A549 (cell line): ENCODE data around the gene CCR9. TPM values are rescaled to one million over a fixed set of nuclear protein-coding genes. Genes with fewer than 3 reads are reported as not detected.

ENCODE experiments used
- ATAC-seq, 2 experiments: fragments of 200-7000 bp in 1 of 2; fragments of >200 bp in 1 of 2; cut with Nextera tagmentation in 1 of 2; cut with Tn5 transposase in 1 of 2; 3 replicates each; pipeline versions ENCODE4 v1.8.0 to v1.9.1; 2018 to 2020; ENCODE audit warnings: mild to moderate bottlenecking in 1 of 2, moderate library complexity in 1 of 2
- CTCF ChIA-PET: fragments of 300-600 bp; sonication (Branson Sonifier 250); formaldehyde crosslinking; extraction: SDS; loops from one replicate; lab custom pipeline; 2021; ENCODE audit warnings: antibody characterized with exemption, inconsistent platforms; lab: Yijun Ruan, JAX
- POLR2A ChIA-PET: fragments of 350-600 bp; formaldehyde crosslinking; extraction: SDS; loops from one replicate; lab custom pipeline; 2021; ENCODE audit warnings: antibody characterized with exemption, inconsistent platforms; lab: Yijun Ruan, JAX
- DNase-seq, 2 experiments: peaks; one replicate each; pipeline versions ENCODE4 v3.0.0 to v3.0.0-alpha.2; 2011 to 2016; ENCODE audit warnings: low read depth in 1 of 2, low spot score in 1 of 2
- FAIRE-seq: peaks from 2 replicates; lab custom pipeline; 2011; peaks lifted over from hg19 to GRCh38; lab: Jason Lieb, UNC
- H3K27ac ChIP-seq, 2 experiments: fragments of >200 bp; sonication (Bioruptor Twin); formaldehyde crosslinking; 3 replicates each; pipeline ENCODE4 v1.5.1; 2016 to 2017
- H3K4me1 ChIP-seq: fragments of >200 bp; sonication (Bioruptor Twin); formaldehyde crosslinking; 3 replicates; pipeline ENCODE4 v1.6.1; 2016
- H3K4me2 ChIP-seq: fragments of >200 bp; sonication (Bioruptor Twin); formaldehyde crosslinking; 3 replicates; pipeline ENCODE4 v1.6.1; 2016
- H3K4me3 ChIP-seq: fragments of >200 bp; sonication (Bioruptor Twin); formaldehyde crosslinking; 3 replicates; pipeline ENCODE4 v1.5.1; 2016
- H3K9me3 ChIP-seq: fragments of >200 bp; sonication (Bioruptor Twin); formaldehyde crosslinking; 3 replicates; pipeline ENCODE4 v1.6.1; 2016
- BHLHE40 ChIP-seq: IDR thresholded peaks from 2 replicates; pipeline ENCODE4 v1.6.1; 2012; ENCODE audit warnings: low read depth, low read length, inconsistent platforms
- CBX2 ChIP-seq: fragments of 200-600 bp; sonication (generic); IDR thresholded peaks from 2 replicates; pipeline ENCODE4 v1.6.1; 2016; ENCODE audit warnings: low read depth, mild to moderate bottlenecking, borderline replicate concordance
- CHD2 ChIP-seq: fragments of 150-350 bp; IDR thresholded peaks from 2 replicates; pipeline ENCODE4 v1.6.1; 2014; ENCODE audit warnings: low read length; ENCODE audit not compliant: partially characterized antibody
- EHMT2 ChIP-seq: fragments of 200-600 bp; sonication (generic); IDR thresholded peaks from 2 replicates; pipeline ENCODE4 v1.6.1; 2016; ENCODE audit warnings: antibody characterized with exemption, low read depth, mild to moderate bottlenecking, moderate library complexity
- HEYL ChIP-seq: fragments of 250-450 bp; sonication (Bioruptor Pico); IDR thresholded peaks from 2 replicates; pipeline ENCODE4 v1.8.0; 2021; ENCODE audit warnings: mild to moderate bottlenecking, moderate library complexity
- HOXA7 ChIP-seq: fragments of 250-450 bp; sonication (Bioruptor Pico); IDR thresholded peaks from 2 replicates; pipeline ENCODE4 v1.5.0; 2020; ENCODE audit warnings: mild to moderate bottlenecking, moderate library complexity
- HOXB5 ChIP-seq: fragments of 250-450 bp; sonication (Bioruptor Pico); IDR thresholded peaks from 2 replicates; pipeline ENCODE4 v1.5.0; 2020; ENCODE audit warnings: mild to moderate bottlenecking, moderate library complexity
- KDM5A ChIP-seq: fragments of 200-600 bp; sonication (generic); IDR thresholded peaks from 2 replicates; pipeline ENCODE4 v1.6.1; 2016; ENCODE audit warnings: antibody characterized with exemption, mild to moderate bottlenecking
- MAFK ChIP-seq: fragments of 450-650 bp; IDR thresholded peaks from 2 replicates; pipeline ENCODE4 v1.6.1; 2014; ENCODE audit not compliant: partially characterized antibody
- MYC ChIP-seq: IDR thresholded peaks from 2 replicates; pipeline ENCODE4 v1.6.1; 2012; ENCODE audit warnings: mild to moderate bottlenecking, inconsistent platforms, low read length, improper control_type of control experiment, borderline replicate concordance
- NFE2L2 ChIP-seq: fragments of 150-350 bp; conservative IDR thresholded peaks from 2 replicates; pipeline ENCODE4 v1.6.1; 2014; ENCODE audit warnings: low read length
- NPAS2 ChIP-seq: fragments of 250-450 bp; sonication (Bioruptor Pico); IDR thresholded peaks from 2 replicates; pipeline ENCODE4 v1.8.0; 2022; ENCODE audit warnings: mild to moderate bottlenecking, moderate library complexity, borderline replicate concordance
- NR3C1 ChIP-seq: fragments of >200 bp; sonication (Bioruptor Twin); formaldehyde crosslinking; IDR thresholded peaks from 3 replicates; pipeline ENCODE4 v1.6.1; 2017
- RARB ChIP-seq: fragments of 250-450 bp; sonication (Bioruptor Pico); IDR thresholded peaks from 2 replicates; pipeline ENCODE4 v1.8.0; 2021; ENCODE audit warnings: mild to moderate bottlenecking, moderate library complexity
- SMC3 ChIP-seq: fragments of >200 bp; sonication (Bioruptor Twin); formaldehyde crosslinking; IDR thresholded peaks from 3 replicates; pipeline ENCODE4 v1.6.1; 2018; ENCODE audit warnings: inconsistent platforms
- ZC3H11A ChIP-seq: fragments of 450-650 bp; IDR thresholded peaks from 2 replicates; pipeline ENCODE4 v1.6.1; 2014; ENCODE audit warnings: antibody characterized with exemption, mild to moderate bottlenecking
- WGBS: methylation state at CpG from one replicate; pipeline ENCODE4 v1.1.6; 2017; ENCODE audit errors: missing lambda C conversion rate; 5-methylcytosine and 5-hydroxymethylcytosine counted together
- polyA plus RNA-seq, 4 experiments: library from polyadenylated mRNA; depleted of rRNA in 3 of 4; stranded (reverse); fragments of >200 nt; fragmentation: RNase III in 1 of 4; extraction: RNeasy Plus Mini Kit Qiagen cat#74134 plus additional on column Dnase treatment in 1 of 4; gene quantifications; 2 replicates in 3 of 4; 3 replicates in 1 of 4; pipeline ENCODE4 v1.2.3, GENCODE V29; 2011 to 2017
- TF ChIP-seq, protein P1 (sequence below): IDR thresholded peaks from 2 replicates; pipeline ENCODE4 v1.6.1; 2012
- TF ChIP-seq, protein P2 (sequence below): fragments of >200 bp; sonication (Bioruptor Twin); formaldehyde crosslinking; IDR thresholded peaks from 3 replicates; pipeline ENCODE4 v1.6.1; 2016
- TF ChIP-seq, protein P3 (sequence below): IDR thresholded peaks from 2 replicates; pipeline ENCODE4 v1.6.1; 2012; ENCODE audit warnings: low read depth, borderline replicate concordance
- TF ChIP-seq, protein P4 (sequence below): fragments of 150-350 bp; IDR thresholded peaks from 2 replicates; pipeline ENCODE4 v1.6.1; 2014; ENCODE audit warnings: low read depth, mild to moderate bottlenecking, low read length
- TF ChIP-seq, protein P5 (sequence below): fragments of >200 bp; sonication (Bioruptor Twin); formaldehyde crosslinking; IDR thresholded peaks from 3 replicates; pipeline ENCODE4 v1.5.1; 2016

CCR9 gene
- polyA plus RNA-seq, 2 of the 4 experiments (the other 2 are of a cell fraction), result not detected

DNA sequence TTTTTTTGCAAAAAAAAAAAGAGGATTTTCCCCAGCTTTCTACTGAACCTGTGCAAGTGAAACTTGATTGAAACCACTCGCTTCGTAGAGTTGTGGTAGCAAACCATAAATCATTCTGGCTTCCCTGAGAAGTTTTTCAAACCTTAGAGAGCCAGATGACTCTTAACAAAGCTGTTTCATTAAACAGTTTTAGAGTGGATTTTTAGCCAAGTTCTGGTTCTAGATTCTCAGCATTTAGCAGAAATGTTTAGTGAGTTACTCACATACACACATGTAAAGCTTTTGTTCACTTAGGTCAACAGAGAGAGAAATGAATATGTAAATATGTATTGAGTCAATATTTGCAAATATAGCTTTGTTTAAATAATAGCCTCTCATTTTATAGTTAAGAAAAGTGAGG, 18.1 kb upstream of the CCR9 start:
- ATAC-seq, result no peak
- Histone ChIP-seq H3K4me3 (no peak overlapping the region), H3K27ac (no peak overlapping the region)
- no peak for DNase-seq
- TF ChIP-seq HOXA7 (CRISPR knock-in tag) (no peak), ZC3H11A (no peak), MYC (no peak), CBX2 (no peak), CHD2 (no peak), BHLHE40 (no peak), EHMT2 (no peak), HEYL (CRISPR knock-in tag) (no peak), KDM5A (no peak)
- TF ChIP-seq, protein P1, sequence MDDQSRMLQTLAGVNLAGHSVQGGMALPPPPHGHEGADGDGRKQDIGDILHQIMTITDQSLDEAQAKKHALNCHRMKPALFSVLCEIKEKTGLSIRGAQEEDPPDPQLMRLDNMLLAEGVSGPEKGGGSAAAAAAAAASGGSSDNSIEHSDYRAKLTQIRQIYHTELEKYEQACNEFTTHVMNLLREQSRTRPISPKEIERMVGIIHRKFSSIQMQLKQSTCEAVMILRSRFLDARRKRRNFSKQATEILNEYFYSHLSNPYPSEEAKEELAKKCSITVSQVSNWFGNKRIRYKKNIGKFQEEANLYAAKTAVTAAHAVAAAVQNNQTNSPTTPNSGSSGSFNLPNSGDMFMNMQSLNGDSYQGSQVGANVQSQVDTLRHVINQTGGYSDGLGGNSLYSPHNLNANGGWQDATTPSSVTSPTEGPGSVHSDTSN, result no peak
- TF ChIP-seq, protein P2, sequence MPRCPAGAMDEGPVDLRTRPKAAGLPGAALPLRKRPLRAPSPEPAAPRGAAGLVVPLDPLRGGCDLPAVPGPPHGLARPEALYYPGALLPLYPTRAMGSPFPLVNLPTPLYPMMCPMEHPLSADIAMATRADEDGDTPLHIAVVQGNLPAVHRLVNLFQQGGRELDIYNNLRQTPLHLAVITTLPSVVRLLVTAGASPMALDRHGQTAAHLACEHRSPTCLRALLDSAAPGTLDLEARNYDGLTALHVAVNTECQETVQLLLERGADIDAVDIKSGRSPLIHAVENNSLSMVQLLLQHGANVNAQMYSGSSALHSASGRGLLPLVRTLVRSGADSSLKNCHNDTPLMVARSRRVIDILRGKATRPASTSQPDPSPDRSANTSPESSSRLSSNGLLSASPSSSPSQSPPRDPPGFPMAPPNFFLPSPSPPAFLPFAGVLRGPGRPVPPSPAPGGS, result no peak
- TF ChIP-seq, protein P3, sequence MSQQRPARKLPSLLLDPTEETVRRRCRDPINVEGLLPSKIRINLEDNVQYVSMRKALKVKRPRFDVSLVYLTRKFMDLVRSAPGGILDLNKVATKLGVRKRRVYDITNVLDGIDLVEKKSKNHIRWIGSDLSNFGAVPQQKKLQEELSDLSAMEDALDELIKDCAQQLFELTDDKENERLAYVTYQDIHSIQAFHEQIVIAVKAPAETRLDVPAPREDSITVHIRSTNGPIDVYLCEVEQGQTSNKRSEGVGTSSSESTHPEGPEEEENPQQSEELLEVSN, result no peak
- TF ChIP-seq, protein P4, sequence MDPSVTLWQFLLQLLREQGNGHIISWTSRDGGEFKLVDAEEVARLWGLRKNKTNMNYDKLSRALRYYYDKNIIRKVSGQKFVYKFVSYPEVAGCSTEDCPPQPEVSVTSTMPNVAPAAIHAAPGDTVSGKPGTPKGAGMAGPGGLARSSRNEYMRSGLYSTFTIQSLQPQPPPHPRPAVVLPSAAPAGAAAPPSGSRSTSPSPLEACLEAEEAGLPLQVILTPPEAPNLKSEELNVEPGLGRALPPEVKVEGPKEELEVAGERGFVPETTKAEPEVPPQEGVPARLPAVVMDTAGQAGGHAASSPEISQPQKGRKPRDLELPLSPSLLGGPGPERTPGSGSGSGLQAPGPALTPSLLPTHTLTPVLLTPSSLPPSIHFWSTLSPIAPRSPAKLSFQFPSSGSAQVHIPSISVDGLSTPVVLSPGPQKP, result no peak
- TF ChIP-seq, all 56 proteins: peak for 0
- CTCF ChIA-PET, result no interaction called here
- POLR2A ChIA-PET, result no interaction called here
- peaks cover 4% of the 10 kb centered on the region; the same call in 1 of the 3 replicates for H3K9me3 ChIP-seq
- no peak overlapping the region for H3K4me2 ChIP-seq
- FAIRE-seq, result no peak
- 85% methylated on average over 2 of the region's 2 CpGs for WGBS
- no peaks in the 10 kb centered on the region for H3K4me1 ChIP-seq

DNA sequence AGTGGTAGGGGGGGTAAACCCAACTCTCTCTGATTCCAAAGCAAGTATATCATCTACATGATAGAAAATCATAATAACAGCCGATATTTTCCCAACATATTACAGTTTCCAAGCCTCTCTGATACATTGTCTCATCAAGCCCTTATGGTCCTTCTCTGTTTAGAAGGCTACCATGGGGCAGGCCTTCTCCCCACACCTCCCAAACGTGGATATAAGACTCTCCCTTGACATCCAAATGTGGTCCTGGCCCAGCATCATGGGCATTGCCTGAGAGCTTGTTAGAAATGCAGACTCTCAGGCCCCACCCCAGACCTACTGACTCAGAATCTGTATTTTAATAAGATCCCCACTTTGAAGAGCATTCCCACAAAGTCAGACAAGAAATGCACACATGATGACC, 17.7 kb upstream of the CCR9 start:
- ATAC-seq, result no peak
- Histone ChIP-seq H3K27ac (no peak overlapping the region), H3K9me3 (peaks cover 2% of the 10 kb centered on the region; the same call in 1 of the 3 replicates)
- TF ChIP-seq ZC3H11A, result no peak
- TF ChIP-seq, all 56 proteins: peak for 0
- FAIRE-seq (no peak), DNase-seq (no peak)
- ChIA-PET POLR2A (no interaction called here), CTCF (no interaction called here)
- no peak overlapping the region for H3K4me2 ChIP-seq
- H3K4me3 ChIP-seq, result no peak overlapping the region
- H3K4me1 ChIP-seq, result no peaks in the 10 kb centered on the region
- 15% methylated on average over 2 of the region's 2 CpGs for WGBS

DNA sequence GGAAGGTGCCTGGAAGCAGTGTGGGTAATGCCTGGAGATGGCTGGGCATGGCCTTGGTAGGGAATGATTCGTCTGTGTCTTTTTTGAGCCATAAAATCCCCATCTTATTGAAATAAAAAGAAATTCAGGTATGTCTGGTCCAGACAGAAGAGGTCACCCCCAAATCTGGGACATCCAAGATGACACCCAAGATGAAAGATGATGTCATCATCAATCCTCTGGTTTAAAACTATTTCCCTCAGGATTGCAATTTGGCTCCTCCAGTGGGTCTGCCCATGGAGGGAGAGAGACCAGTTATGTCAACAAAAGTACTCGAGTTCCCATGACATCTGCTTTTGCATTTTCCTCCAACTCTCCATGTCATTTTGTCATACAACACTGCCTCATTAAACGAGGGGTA, 16.7 kb upstream of the CCR9 start:
- Histone ChIP-seq H3K4me1 (no peaks in the 10 kb centered on the region), H3K4me3 (no peak overlapping the region), H3K9me3 (no peaks in the 10 kb centered on the region)
- DNase-seq, result no peak
- no peak for ATAC-seq
- FAIRE-seq, result no peak
- no peak for TF ChIP-seq NFE2L2
- TF ChIP-seq NPAS2, result no peak
- TF ChIP-seq MAFK, result no peak
- no peak for TF ChIP-seq SMC3
- no peak for TF ChIP-seq RARB
- no peak for TF ChIP-seq MYC
- no peak for TF ChIP-seq HOXA7 (CRISPR knock-in tag)
- TF ChIP-seq NR3C1, result no peak
- TF ChIP-seq HOXB5, result no peak
- TF ChIP-seq, protein P5, sequence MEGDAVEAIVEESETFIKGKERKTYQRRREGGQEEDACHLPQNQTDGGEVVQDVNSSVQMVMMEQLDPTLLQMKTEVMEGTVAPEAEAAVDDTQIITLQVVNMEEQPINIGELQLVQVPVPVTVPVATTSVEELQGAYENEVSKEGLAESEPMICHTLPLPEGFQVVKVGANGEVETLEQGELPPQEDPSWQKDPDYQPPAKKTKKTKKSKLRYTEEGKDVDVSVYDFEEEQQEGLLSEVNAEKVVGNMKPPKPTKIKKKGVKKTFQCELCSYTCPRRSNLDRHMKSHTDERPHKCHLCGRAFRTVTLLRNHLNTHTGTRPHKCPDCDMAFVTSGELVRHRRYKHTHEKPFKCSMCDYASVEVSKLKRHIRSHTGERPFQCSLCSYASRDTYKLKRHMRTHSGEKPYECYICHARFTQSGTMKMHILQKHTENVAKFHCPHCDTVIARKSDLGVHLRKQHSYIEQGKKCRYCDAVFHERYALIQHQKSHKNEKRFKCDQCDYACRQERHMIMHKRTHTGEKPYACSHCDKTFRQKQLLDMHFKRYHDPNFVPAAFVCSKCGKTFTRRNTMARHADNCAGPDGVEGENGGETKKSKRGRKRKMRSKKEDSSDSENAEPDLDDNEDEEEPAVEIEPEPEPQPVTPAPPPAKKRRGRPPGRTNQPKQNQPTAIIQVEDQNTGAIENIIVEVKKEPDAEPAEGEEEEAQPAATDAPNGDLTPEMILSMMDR, result no peak
- TF ChIP-seq, all 56 proteins: peak for 0
- Histone ChIP-seq H3K4me2 (no peak overlapping the region), H3K27ac (no peak overlapping the region)
- whole genome bisulfite sequencing, result 5% methylated on average over 3 of the region's 3 CpGs
- ChIA-PET POLR2A (no interaction called here), CTCF (no interaction called here)
